ENCODE results near the gene C2orf69.

The C2orf69 gene

DNA sequence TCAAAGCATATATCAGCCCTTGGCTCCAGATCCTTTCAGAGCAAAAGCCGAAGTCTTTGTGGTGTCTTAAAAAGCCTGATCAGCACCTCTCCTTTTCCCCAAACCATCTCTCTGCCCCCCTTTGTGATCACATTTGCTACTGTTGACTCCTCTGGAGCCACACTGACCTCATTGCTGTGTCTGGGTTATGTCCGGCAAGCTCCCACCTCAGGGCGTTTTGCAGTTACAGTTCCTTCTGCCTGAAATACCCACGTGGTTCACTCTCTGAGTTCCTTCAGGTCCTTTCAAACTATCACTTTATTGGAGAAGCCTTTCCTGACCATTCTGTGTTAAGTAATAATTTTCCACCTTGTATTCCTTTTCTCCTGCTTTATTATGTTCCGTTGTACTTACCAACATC is 11.8 kb downstream of the C2orf69 start:
- peaks cover 28% of the 10 kb centered on the region; the same call in 1 of the 2 replicates for H3K36me3 ChIP-seq (ENCODE audit: low read length)
- no peaks in the 10 kb centered on the region for H3K27me3 ChIP-seq (ENCODE audit: low read length)
- no peak overlapping the region for H3K27ac ChIP-seq (ENCODE audit: low read depth, low read length)
- TF ChIP-seq, protein P1, sequence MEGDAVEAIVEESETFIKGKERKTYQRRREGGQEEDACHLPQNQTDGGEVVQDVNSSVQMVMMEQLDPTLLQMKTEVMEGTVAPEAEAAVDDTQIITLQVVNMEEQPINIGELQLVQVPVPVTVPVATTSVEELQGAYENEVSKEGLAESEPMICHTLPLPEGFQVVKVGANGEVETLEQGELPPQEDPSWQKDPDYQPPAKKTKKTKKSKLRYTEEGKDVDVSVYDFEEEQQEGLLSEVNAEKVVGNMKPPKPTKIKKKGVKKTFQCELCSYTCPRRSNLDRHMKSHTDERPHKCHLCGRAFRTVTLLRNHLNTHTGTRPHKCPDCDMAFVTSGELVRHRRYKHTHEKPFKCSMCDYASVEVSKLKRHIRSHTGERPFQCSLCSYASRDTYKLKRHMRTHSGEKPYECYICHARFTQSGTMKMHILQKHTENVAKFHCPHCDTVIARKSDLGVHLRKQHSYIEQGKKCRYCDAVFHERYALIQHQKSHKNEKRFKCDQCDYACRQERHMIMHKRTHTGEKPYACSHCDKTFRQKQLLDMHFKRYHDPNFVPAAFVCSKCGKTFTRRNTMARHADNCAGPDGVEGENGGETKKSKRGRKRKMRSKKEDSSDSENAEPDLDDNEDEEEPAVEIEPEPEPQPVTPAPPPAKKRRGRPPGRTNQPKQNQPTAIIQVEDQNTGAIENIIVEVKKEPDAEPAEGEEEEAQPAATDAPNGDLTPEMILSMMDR (IDR thresholded peaks at IDR 0.05; ENCODE audit: insufficient read depth, low read length, poor library complexity, severe bottlenecking): no peak
- no peak for TF ChIP-seq EZH2phosphoT487 (conservative IDR thresholded peaks at IDR 0.05; ENCODE audit: low read length)
- no peak overlapping the region for H3K4me2 ChIP-seq (ENCODE audit: low read depth, low read length, poor library complexity, severe bottlenecking)
- peaks cover 23% of the 10 kb centered on the region for H3F3A ChIP-seq (ENCODE audit: insufficient read depth)
- H3K9ac ChIP-seq (ENCODE audit: low read length): no peak overlapping the region
- no peak overlapping the region for H3K4me3 ChIP-seq (ENCODE audit: insufficient read depth, low read length, poor library complexity, severe bottlenecking)
- H3K9me2 ChIP-seq (replicated peaks; ENCODE audit: insufficient read depth, low read length): no peaks in the 10 kb centered on the region
- no peak overlapping the region for H2AFZ ChIP-seq (ENCODE audit: low read depth, low read length, severe bottlenecking)
- peaks cover 75% of the 10 kb centered on the region for H3K79me2 ChIP-seq (ENCODE audit: insufficient read depth, low read length)
- no peaks in the 10 kb centered on the region for H3K9me3 ChIP-seq (ENCODE audit: insufficient read depth, low read length)
- peaks cover 13% of the 10 kb centered on the region; the same call in 1 of the 2 replicates for H4K20me1 ChIP-seq (ENCODE audit: low read depth, low read length)

DNA sequence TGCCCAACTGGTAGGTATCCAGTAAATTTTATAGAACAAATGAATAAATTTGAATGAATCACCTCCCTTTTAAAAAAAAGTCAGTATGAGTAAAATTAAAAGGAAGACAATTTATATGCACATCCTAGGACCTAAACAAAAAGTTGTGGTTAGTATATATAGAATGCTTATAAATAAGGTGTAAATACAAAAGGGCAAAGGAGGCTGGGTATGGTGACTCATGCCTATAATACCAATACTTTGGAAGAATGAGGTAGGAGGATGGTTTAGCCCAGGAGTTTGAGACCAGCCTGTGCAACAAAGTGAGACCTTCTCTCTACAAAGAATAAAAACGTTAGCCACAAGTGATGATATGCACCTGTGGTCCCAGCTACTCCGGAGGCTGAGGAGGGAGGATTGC is 12.8 kb downstream of the C2orf69 start:
- no peaks in the 10 kb centered on the region for H3K9me2 ChIP-seq (replicated peaks; ENCODE audit: insufficient read depth, low read length)
- peaks cover 28% of the 10 kb centered on the region; the same call in 1 of the 2 replicates for H3K36me3 ChIP-seq (ENCODE audit: low read length)
- no peak overlapping the region for H3K27ac ChIP-seq (ENCODE audit: low read depth, low read length)

DNA sequence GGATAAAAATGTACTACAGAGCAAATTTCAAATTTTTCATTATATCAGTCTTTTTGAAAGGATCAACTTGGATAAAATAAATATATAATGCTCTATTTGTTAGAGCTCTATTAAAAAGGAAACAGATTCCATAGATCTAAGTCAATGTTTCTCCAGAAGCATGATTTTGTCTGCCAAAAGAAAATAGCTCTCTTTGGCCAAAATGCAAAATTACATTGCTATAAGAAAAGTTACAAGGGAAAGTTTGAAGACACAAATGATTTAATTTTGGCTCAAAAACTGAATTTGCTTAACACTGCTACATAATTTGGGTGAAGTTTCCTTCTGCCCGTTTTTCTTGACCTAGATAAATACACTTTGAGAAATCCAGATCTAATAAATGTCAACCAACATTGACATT is 15.7 kb downstream of the C2orf69 start:
- no peak overlapping the region for H3K9ac ChIP-seq (ENCODE audit: low read length)
- TF ChIP-seq, protein P1 (IDR thresholded peaks at IDR 0.05; ENCODE audit: insufficient read depth, low read length, poor library complexity, severe bottlenecking): no peak
- TF ChIP-seq EZH2phosphoT487 (conservative IDR thresholded peaks at IDR 0.05; ENCODE audit: low read length): no peak

More for the DNA sequence above, 12.8 kb downstream of the C2orf69 start:
- no peak overlapping the region for H3K4me3 ChIP-seq (ENCODE audit: insufficient read depth, low read length, poor library complexity, severe bottlenecking)
- no peak overlapping the region for H3K4me2 ChIP-seq (ENCODE audit: low read depth, low read length, poor library complexity, severe bottlenecking)
- peaks cover 23% of the 10 kb centered on the region for H3F3A ChIP-seq (ENCODE audit: insufficient read depth)
- peaks cover 13% of the 10 kb centered on the region; the same call in 1 of the 2 replicates for H4K20me1 ChIP-seq (ENCODE audit: low read depth, low read length)
- no peak for TF ChIP-seq EZH2phosphoT487 (conservative IDR thresholded peaks at IDR 0.05; ENCODE audit: low read length)
- TF ChIP-seq, protein P1 (IDR thresholded peaks at IDR 0.05; ENCODE audit: insufficient read depth, low read length, poor library complexity, severe bottlenecking): no peak
- peaks cover 64% of the 10 kb centered on the region for H3K79me2 ChIP-seq (ENCODE audit: insufficient read depth, low read length)
- H3K9me3 ChIP-seq (ENCODE audit: insufficient read depth, low read length): no peaks in the 10 kb centered on the region
- H3K27me3 ChIP-seq (ENCODE audit: low read length): no peaks in the 10 kb centered on the region
- H2AFZ ChIP-seq (ENCODE audit: low read depth, low read length, severe bottlenecking): no peak overlapping the region
- no peak overlapping the region for H3K9ac ChIP-seq (ENCODE audit: low read length)

More for the DNA sequence above, 15.7 kb downstream of the C2orf69 start:
- Histone ChIP-seq H3K4me3 (ENCODE audit: insufficient read depth, low read length, poor library complexity, severe bottlenecking) (no peak overlapping the region), H3K36me3 (ENCODE audit: low read length) (peaks cover 36% of the 10 kb centered on the region; the same call in 1 of the 2 replicates), H3F3A (ENCODE audit: insufficient read depth) (peaks cover 34% of the 10 kb centered on the region), H3K27me3 (ENCODE audit: low read length) (no peaks in the 10 kb centered on the region), H3K9me3 (ENCODE audit: insufficient read depth, low read length) (no peaks in the 10 kb centered on the region), H3K9me2 (replicated peaks; ENCODE audit: insufficient read depth, low read length) (no peaks in the 10 kb centered on the region), H2AFZ (ENCODE audit: low read depth, low read length, severe bottlenecking) (no peak overlapping the region), H3K79me2 (ENCODE audit: insufficient read depth, low read length) (peaks cover 40% of the 10 kb centered on the region), H3K27ac (ENCODE audit: low read depth, low read length) (no peak overlapping the region), H4K20me1 (ENCODE audit: low read depth, low read length) (peaks cover 12% of the 10 kb centered on the region; the same call in 1 of the 2 replicates), H3K4me2 (ENCODE audit: low read depth, low read length, poor library complexity, severe bottlenecking) (no peak overlapping the region)

Measured in SU-DHL-6 (cell line).